Colonic mucosa (tissue), 4 donors: ENCODE results near the gene VEPH1. TPM values are rescaled to one million over a fixed set of nuclear protein-coding genes. Genes with fewer than 3 reads are reported as not detected.

Experiments used
- DNase-seq: peaks from one replicate; pipeline ENCODE4 v3.0.0-alpha.2; 2020
- H3K27ac ChIP-seq: fragments of 200-600 bp; one replicate; pipeline ENCODE4 v1.8.0; 2021
- H3K27me3 ChIP-seq: fragments of 200-600 bp; one replicate; pipeline ENCODE4 v1.8.0; 2021
- H3K36me3 ChIP-seq: fragments of 200-600 bp; one replicate; pipeline ENCODE4 v1.8.0; 2021
- H3K4me1 ChIP-seq: fragments of 200-600 bp; one replicate; pipeline ENCODE4 v1.8.0; 2021; ENCODE audit warnings: mild to moderate bottlenecking
- H3K4me3 ChIP-seq: fragments of 200-600 bp; one replicate; pipeline ENCODE4 v1.8.0; 2021
- H3K9ac ChIP-seq, 2 donors: one replicate each; pipeline ENCODE4 v1.7.0; 2013; ENCODE audit warnings: control low read depth in 2 of 2, low read depth in 2 of 2, low read length in 2 of 2
- H3K9me3 ChIP-seq: fragments of 200-600 bp; one replicate; pipeline ENCODE4 v1.8.0; 2021
- CTCF ChIP-seq: fragments of 200-600 bp; IDR thresholded peaks from one replicate; pipeline ENCODE4 v1.8.0; 2022; ENCODE audit warnings: antibody characterized with exemption, mild to moderate bottlenecking
- intact Hi-C: fragments of 100-400 bp; cut with DNase I; formaldehyde crosslinking; loops from one replicate; pipeline ENCODE4 v1.14.1; 2022
- total RNA-seq, 2 donors: library from RNA; stranded (reverse); fragmentation: NEBNext Ultra II Directional in 1 of 2; extraction: Animal tissue kit (Norgen Biotek cat#: 25700) in 1 of 2; gene quantifications; one replicate each; pipeline ENCODE4 v1.2.1, GENCODE V29; 2021
- donor health status: healthy.
- donor health status: DM: no; HTN: no; CAD: no.
- donor health status: DM: no; HTN: no; CAD: no.

Gene VEPH1
- total RNA-seq, 2 donors from 2014 or later, result 1.3 to 2.7 TPM

GRCh38 chr3:157410945-157411344, 92.3 kb downstream of the VEPH1 start:
- Histone ChIP-seq H3K4me1 (no peaks in the 10 kb centered on the region), H3K27ac (no peak overlapping the region), H3K36me3 (no peaks in the 10 kb centered on the region), H3K9ac (no peak overlapping the region), H3K4me3 (no peak overlapping the region), H3K27me3 (no peaks in the 10 kb centered on the region), H3K9me3 (no peaks in the 10 kb centered on the region)
- intact Hi-C loops, result no loop called here
- no peak for DNase-seq
- no peak for TF ChIP-seq CTCF

GRCh38 chr3:157409516-157409915, 93.7 kb downstream of the VEPH1 start:
- H3K9me3 ChIP-seq, result no peaks in the 10 kb centered on the region
- no peak for DNase-seq
- no peaks in the 10 kb centered on the region for H3K27me3 ChIP-seq
- H3K9ac ChIP-seq, result no peak overlapping the region
- no peak overlapping the region for H3K27ac ChIP-seq
- no peaks in the 10 kb centered on the region for H3K36me3 ChIP-seq
- no peak overlapping the region for H3K4me3 ChIP-seq
- TF ChIP-seq CTCF, result no peak
- no peaks in the 10 kb centered on the region for H3K4me1 ChIP-seq
- intact Hi-C loops, result no loop called here

GRCh38 chr3:157408499-157409149, 94.6 kb downstream of the VEPH1 start:
- Histone ChIP-seq H3K4me1 (no peaks in the 10 kb centered on the region), H3K9me3 (no peaks in the 10 kb centered on the region), H3K9ac (no peak overlapping the region), H3K27ac (no peak overlapping the region), H3K27me3 (no peaks in the 10 kb centered on the region), H3K4me3 (no peak overlapping the region), H3K36me3 (no peaks in the 10 kb centered on the region)
- TF ChIP-seq CTCF, result no peak
- no peak for DNase-seq
- intact Hi-C loops, result no loop called here

- no peak for DNase-seq
- Histone ChIP-seq H3K27ac (no peak overlapping the region), H3K9ac (no peak overlapping the region), H3K36me3 (no peaks in the 10 kb centered on the region), H3K9me3 (no peaks in the 10 kb centered on the region), H3K4me3 (no peak overlapping the region), H3K27me3 (no peaks in the 10 kb centered on the region), H3K4me1 (no peaks in the 10 kb centered on the region)
- intact Hi-C loops, result no loop called here
- no peak for TF ChIP-seq CTCF
Observed at GRCh38 chr3:157407769-157408168, 95.4 kb downstream of the VEPH1 start.

GRCh38 chr3:157406394-157406793, 96.8 kb downstream of the VEPH1 start:
- no peak overlapping the region for H3K9ac ChIP-seq
- H3K27me3 ChIP-seq, result no peaks in the 10 kb centered on the region
- no peaks in the 10 kb centered on the region for H3K36me3 ChIP-seq
- intact Hi-C loops, result no loop called here
- H3K9me3 ChIP-seq, result no peaks in the 10 kb centered on the region
- no peak overlapping the region for H3K27ac ChIP-seq
- no peak for DNase-seq
- TF ChIP-seq CTCF, result no peak
- no peak overlapping the region for H3K4me3 ChIP-seq
- H3K4me1 ChIP-seq, result no peaks in the 10 kb centered on the region
